OCI-LY7 (cell line): ENCODE data around the gene SRD5A3.

Experiments
- CTCF ChIP-seq: fragments of 200-600 bp; sonication (generic); conservative IDR thresholded peaks from 2 replicates; pipeline ENCODE4 v1.5.1; 2014; ENCODE audit warnings: mild to moderate bottlenecking, antibody characterized with exemption, low read length, moderate library complexity, mixed read lengths
- EZH2phosphoT487 ChIP-seq: fragments of 200-600 bp; sonication (generic); IDR thresholded peaks from 2 replicates; pipeline ENCODE4 v1.6.1; 2018; ENCODE audit warnings: low read depth, borderline replicate concordance, mild to moderate bottlenecking, mixed run types, antibody characterized with exemption, low read length, moderate library complexity, mixed read lengths

- TF ChIP-seq CTCF (no peak), EZH2phosphoT487 (no peak)
Measured at GRCh38 chr4:55380576-55380975, 34.5 kb downstream of the SRD5A3 start.
